HG02852 (cell line): Measurements from ENCODE around the gene SAMD14.

ENCODE experiments used
- ATAC-seq: cut with Tn5 transposase; IDR thresholded peaks from one replicate; pipeline ENCODE4 v1.9.1; 2021; ENCODE audit warnings: mild to moderate bottlenecking, moderate library complexity; ENCODE audit not compliant: unreplicated experiment

Gene SAMD14

DNA sequence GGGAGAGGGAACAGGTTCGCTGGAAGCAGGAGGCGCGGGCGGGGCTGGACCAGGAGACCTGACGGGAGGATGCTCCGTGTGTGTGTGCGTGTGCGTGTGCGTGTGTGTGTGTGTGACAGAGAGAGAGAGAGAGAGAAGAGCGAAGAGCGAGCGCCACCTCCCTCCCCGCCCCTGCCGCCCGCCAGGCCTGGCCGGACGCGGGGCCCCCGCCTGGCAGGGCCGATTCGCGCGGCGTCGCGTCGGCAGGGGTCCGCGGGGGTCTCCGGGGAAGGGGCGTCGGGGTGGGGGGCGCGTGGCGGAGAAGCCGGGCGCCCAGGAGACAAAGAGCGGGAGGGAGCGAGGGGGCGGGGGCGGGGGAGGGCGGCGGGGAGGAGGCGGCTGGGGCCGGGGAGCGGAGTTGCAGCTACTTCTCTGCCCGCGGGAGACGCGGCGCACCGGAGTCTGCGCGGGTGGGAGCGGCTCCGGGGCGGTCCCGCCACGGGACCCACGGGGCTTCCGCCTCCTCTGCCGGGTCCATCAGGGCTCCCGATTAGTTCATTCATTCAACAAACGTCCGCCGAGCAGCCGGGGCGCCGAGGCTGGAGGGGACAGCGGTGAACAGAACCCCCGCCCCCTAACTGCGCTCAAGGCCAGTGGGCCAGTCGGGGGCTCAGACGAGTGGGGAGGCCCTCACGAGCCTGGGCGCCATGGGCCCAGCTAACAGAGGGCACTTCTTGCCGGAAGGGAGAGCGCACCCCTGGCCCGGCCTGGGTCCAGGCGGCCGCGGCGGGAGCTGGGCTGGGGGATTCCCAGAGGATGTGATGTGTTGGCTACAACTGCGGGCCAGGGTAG is at the start of gene SAMD14:
Gene SAMD14, minus strand, starts transcription at position 433 of the 831 bp plus-strand sequence. CDS start 5,201 bp downstream, outside the sequence.
- ATAC-seq: no peak

DNA sequence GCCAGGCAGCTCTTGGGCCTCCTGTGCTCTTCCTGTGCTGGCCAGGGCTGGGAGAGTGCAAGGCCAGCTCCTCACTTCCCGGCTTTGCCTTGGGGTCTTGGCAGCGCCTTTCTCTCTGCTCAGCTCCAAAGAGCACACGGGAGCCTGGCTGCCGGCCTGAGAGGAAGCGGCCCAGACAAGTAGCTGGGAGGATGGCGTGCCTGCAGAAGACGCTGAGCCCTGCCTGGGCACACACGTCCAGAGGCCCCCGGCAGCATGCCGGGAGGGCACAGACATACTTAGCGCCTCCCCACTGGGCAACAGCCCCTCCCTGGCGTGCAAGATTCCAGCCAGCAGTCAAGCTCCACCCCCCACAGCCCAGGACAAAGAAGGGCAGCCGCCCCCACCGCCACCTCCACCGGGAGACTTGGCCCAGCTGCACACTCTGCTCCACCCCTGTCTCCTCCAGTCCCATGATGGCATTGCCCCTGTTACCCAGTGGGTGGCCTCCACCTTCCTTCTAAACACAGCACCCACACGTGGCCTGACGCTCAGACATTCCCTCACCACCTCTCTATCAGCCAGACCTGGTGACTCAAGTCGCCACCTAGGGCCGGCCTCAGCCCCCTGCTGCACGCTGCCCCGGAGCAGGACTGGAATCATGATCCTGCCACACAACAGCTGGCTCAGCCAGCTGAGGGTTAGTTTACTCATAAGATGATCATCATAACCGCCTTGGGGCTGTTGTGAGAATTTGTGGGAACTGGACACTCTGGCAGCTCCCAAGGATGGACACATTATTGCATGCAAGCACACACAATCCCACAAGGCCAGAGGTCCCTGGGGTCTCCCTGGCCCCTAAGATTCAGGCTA is 48.2 kb upstream of the SAMD14 start:
- ATAC-seq: no peak

DNA sequence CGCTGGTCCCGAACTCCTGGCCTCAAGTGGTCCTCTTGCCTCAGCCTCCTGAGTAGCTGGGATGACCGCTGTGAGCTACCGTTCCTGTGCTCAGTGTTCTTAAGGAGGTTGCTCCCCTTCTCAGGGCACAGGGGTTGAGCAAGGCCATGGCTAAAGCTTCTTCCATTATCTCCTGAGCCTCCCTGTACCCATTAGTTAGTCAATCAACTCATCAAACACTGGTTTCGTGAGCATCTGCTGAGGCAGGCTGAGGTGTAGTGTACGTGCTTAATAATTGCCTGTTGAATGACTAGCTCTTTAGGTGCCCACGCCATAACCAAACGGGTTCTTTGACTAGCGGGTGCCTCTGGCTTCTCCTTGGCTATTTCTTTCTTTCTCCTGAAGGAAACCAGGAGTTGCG is 47.5 kb upstream of the SAMD14 start:
- no peak for ATAC-seq

DNA sequence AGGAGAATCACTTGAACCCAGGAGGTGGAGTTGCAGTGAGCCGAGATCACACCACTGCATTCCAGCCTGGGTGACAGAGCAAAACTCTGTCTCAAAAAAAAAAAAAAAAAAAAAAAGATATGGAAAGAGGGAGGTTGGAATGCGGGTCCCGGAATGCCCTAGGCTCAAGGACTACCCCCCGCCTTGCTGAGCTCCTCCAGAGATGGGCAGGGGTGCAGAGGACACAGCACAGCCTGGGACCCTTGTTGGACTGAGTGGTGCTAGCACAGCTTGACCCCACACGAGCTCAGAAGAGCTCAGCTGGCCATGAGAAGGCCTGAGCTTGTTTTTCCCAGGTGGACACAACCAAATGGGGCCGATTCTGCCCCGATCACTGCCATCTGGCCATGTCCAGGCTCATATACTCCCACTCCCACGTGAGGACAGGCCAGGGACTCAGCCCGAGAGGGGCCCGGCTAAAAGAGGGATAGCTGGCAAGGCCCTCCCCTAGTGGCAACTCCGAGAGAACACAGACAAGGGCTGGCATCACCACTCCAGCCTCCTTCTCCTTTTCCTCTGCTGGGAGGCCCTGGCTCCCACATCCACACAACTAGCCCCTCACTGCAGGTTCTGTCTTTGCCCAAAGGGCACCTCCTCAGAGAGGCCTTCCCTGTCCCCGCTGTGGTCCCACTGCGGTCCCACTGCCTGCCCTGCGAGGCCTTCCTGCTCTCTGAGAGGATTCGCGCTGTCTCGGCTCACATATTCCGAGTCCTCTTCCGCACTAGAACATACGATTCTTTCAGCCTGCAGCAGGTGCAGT is 46.8 kb upstream of the SAMD14 start:
- ATAC-seq: no peak

DNA sequence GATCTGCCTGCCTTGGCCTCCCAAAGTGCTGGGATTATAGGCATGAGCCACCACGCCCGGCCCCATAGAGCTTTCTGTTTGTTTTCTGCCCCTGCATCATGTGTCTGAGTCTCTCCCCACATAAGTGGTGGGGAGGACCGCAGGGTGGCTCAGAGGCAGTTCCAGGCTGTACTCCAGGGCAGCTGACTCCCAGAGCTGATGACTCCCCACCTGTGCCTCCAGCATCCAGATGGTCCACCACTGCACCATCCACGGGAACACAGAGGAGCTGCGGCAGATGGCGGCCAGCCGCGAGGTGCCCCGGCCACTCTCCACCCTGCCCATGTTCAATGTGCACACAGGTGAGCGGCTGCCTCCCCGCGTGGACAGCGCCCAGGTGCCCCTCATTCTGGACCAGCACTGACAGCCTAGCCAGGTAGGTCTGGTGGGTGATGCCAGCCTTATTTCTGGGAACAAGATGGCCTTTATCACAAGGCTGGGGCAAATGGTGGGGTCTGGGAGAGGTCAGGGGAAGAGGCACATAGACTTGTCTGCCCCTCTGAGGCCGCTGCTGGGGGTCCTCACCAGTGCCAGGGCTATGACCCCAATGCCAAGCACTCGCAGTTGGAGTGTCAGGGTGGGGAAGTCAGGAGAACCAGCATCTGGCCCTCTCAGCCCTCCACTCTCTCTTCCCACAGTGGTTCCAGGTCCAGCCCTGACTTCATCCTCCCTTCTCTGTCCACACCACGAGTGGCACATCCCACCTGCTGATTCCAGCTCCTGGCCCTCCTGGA is 45.3 kb upstream of the SAMD14 start:
- ATAC-seq: no peak

DNA sequence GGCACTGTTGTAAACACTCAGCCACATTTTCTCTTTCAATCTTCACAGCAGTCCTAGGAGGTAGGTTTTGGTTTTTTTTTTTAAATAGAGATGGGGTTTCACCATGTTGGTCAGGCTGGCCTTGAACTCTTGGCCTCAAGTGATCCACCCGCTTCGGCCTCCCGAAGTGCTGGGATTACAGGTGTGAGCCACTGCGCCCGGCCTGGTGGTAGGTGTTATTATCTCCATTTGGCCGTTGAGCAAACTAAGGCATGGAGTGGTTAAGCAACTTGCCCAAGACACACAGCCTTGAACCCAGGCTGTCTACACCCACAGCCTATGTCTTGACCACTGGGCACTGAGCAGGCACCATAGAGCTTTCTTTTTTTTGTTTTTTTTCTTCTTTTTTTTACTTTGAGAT is 44.5 kb upstream of the SAMD14 start:
- ATAC-seq: no peak

DNA sequence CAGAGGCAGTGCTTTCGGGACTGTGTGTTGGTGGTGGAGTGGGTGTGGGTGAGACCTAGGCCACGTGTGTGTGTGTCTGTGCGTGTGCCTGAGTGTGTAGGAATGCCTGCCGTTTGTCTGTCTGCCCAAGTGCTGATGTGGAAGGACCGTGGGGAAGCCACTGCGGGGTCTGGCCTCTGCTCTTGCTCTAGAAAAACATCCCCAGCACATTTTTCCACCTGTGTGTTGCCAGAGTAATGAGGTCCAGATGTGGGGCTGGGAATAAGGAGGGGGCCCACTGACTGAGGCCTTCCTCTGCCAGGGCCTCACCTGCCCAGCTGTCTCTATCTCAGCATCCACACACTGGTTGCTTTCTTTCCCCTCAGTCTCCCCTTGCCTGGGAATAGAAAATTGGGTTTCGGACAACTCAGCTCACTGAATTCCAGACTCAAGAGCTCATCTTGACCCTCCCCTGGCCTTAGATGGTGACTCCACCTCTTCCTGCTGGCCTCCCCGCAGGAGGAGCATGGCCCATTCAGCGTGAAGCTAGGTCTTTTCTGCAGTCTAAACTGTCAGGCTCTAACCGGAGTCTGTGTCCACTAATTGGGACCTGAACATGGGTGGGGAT is 43.5 kb upstream of the SAMD14 start:
- ATAC-seq: no peak

DNA sequence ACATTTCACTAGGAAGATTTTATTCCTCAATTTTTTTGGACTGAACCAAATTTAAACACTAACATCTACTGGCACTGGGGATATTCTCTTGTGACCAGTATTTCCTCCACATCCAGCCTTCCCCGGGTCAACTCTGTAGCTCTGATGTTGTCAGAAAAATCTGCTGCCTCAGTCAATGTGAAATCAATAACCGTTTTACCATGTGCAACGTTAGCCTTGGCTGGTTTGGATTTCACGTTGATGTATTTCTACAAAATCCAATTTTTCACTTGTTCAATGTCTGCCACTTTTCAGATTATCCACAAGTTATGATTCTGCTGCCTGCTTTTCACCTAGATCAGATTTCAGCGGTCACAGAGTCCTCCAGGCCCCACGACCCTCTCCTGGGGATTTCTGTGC is 43.0 kb upstream of the SAMD14 start:
- ATAC-seq: no peak

DNA sequence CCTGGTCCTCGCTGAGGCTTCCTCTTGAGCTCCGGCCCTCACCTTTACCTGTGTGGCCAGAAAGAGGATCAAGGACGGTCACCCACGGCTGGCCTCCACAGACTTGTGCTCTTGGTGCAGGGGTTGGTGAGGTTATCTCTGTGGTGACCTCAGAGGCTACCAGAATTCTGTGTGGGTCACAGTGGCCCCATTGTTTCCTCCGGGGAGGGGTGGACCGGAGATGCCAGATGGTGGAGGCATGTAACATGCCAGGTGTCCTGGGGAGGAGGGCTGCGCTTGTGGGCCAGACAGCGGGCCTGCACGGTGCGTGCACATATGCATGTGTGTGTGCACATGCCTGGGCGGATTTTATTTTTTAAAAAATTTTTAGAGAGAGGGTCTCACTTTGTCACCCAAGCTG is 42.2 kb upstream of the SAMD14 start:
- no peak for ATAC-seq

DNA sequence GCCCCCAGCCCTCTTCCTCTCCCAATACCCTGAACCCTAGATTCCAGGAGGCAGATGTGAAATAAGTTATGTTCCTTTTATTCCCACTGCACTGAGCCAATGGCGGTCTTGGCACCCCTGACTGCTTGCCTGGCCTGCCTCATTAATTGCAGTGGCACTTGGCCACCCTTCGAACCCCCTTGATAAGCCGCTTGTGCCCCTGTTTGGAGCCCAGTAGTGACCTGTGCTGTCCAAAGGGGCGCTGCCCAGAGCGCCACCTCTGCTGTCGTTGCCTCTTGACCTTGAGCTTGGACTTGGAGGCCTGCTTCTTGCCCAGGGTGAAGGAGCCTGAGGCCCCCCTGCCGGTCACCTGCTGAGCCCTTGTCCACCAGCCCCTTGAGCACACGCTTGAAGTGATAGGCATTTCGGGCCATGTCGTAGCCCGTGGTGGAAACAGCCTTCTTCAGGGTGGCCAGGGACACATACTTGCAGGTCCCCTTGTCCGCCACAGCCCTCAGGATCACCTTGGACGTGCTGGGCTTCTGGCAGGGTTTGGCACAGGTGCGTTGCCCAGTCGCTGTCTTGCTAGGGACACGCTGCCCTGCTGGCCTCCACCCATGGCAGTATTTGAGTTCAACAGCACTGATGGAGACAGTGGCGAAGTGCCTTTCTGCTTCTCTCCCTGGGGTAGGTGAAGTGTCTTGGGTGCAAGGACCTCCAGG is 41.6 kb upstream of the SAMD14 start:
- no peak for ATAC-seq

DNA sequence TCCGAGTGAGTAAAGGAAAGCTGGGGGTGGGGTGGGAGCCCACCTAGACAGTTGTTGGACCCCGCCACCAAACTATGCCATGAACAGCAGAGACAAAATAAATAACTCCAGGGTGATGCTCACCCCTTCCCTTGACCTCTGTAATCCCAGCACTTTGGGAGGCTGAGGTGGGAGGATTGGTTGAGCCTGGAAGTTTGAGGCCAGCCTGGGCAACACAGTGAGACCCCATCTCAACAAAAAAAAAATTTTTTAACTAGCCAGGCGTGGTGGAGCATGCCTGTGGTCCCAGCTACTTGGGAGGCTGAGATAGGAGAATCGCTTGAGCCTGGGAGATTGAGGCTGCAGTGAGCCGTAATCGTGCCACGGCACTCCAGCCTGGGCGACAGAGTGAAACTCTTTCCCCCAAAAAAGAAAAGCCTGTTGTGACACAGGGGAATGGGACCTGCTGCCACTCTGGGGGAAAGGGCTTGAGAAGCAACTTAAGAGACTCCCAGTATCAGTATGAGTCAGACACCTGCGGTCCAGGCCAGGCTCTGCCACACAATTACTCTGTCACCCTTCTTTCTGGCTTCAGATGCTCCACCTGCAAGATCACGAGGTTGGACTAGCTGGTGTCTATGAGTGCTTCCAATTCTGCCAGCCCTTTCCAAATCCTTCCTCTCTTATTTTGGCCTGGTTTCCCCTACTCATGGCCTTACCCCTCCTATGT is 40.9 kb upstream of the SAMD14 start:
- no peak for ATAC-seq

DNA sequence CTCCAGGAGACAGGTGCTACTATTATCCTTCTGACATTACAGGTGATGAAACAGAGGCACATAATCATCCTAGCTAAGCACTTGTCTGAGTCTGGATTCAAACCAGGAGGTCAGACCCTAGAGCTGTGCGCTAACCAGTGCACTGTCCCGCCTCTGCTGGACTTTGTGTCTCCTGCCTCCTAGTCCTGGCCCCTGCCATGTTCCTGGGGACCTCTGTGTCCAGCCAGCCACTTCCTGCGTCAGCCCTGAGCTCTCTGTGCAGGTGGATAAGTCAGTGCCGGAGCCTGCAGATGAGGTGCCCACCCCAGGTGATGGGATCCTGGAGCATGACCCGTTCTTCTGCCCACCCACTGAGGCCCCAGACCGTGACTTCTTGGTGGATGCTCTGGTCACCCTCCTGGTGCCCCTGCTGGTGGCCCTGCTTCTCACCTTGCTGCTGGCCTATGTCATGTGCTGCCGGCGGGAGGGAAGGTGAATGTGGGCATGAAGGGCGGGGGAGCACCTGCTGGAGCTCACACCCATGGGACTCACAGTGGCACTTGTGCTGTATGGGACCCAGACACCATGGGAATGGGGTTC is 40.0 kb upstream of the SAMD14 start:
- ATAC-seq: no peak

DNA sequence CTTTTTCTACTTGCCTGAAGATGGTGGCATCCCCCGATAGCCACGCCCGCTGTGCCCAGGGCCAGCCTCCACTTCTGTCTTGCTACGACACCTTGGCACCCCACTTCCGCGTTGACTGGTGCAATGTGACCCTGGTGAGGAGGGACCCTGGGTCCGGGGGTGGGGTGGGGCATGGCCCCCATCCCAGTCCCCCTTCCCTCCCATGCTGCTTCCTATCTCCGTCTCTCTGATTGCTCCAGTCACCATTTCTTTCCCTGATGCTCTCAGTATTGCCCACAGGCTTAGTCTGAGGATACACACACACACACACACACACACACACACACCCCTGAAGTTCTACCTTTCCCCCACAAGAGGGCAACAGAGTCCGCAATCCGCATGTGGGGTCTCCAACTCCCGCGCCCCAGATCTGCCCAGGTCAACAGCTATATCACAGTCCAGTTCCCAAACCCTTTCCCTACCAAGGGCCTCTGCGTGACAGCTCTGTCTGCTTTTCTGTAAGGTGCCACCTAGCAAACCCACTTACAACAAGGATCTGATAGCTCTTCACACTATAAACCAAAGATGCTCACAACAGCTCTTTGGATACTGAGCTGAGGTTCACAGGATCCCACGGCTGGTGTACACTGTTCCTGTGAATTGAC is 39.3 kb upstream of the SAMD14 start:
- no peak for ATAC-seq

DNA sequence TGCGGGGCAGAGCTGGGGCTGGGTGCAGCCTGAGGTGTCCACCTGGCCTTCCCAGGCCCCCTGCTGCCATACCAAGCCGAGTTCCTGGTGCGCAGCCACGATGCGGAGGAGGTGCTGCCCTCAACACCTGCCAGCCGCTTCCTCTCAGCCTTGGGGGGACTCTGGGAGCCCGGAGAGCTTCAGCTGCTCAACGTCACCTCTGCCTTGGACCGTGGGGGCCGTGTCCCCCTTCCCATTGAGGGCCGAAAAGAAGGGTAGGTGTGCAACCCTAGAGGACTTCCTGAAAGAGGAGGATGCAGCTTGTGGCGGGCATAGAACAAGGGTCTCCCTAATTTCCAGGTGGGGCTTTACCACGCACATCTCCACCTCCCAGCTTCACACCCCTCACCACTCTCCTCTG is 38.4 kb upstream of the SAMD14 start:
- ATAC-seq: no peak

DNA sequence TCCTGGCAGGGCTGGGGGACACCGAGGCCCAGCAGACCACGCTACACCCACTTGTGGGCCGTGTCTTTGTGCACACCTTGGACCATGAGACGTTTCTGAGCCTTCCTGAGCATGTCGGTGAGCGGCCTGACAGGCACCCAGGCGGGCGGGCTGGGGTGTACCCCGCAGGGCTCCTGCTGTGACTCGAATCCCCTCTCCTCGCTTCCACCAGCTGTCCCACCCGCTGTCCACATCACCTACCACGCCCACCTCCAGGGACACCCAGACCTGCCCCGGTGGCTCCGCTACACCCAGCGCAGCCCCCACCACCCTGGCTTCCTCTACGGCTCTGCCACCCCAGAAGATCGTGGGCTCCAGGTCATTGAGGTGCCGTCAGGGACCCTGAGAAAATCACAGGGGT is 37.4 kb upstream of the SAMD14 start:
- no peak for ATAC-seq

DNA sequence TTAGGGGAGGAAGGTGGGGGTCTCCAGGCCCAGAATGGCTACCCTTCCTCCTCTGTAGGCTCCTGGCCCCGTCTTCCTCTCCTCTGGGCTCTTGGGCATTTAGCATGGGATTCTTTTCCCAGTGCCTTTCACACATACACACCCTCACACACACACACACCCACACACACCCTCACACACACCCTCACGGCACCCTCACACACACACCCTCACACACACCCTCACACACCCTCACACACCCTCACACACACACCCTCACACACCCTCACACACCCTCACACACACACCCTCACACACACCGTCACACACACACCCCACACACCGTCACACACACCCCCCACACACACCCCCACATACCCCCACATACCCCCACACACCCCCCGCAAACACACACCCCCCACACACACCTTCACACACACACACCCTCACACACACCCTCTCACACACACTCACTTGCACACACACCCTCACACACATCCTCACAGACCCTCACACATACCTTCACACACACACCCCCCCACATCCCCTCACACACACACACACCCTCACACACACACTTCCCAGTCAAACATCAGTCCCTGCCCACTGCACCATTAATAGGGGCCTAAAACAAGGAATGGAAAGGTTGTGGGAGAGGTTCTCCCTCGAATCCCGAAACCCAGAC is 36.7 kb upstream of the SAMD14 start:
- ATAC-seq: no peak

DNA sequence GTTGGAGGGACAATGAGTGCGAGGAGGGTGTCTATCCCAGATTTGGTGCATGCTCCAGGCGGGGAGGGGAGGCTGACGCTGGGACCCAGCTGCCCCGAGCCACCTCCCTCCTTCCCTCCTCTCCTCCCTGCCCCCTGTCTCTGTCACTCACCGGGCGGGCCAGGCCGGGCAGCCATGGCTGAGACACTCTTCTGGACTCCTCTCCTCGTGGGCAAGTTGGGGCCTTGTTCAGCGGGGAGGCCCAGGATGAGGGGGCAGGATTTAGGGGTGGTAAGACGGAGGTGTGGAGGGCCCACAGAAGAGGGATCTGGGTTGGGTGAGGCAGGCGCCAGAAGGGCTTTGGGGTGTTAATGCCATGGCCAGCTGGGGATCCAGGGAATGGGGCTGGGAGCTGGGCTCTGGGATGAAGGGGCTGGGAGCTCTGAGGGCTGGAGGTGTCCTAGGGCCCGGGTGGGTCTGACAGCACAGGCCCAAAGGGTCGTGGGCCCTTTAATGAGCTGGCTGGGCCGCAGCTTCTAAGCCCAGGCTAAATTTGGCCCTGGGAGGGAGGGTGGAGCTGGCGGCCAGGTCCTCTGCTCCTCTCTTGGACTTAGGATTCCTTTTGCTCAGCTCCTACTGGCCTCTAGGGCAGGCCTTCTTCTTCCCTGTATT is 36.0 kb upstream of the SAMD14 start, which contains the start of gene SGCA:
Gene SGCA, plus strand, starts transcription at position 139 of the 651 bp plus-strand sequence. Its CDS starts 36 bp downstream, at position 175.
- no peak for ATAC-seq
